ENCODE measurements around the gene TSHZ1.

- TF ChIP-seq, protein P1, sequence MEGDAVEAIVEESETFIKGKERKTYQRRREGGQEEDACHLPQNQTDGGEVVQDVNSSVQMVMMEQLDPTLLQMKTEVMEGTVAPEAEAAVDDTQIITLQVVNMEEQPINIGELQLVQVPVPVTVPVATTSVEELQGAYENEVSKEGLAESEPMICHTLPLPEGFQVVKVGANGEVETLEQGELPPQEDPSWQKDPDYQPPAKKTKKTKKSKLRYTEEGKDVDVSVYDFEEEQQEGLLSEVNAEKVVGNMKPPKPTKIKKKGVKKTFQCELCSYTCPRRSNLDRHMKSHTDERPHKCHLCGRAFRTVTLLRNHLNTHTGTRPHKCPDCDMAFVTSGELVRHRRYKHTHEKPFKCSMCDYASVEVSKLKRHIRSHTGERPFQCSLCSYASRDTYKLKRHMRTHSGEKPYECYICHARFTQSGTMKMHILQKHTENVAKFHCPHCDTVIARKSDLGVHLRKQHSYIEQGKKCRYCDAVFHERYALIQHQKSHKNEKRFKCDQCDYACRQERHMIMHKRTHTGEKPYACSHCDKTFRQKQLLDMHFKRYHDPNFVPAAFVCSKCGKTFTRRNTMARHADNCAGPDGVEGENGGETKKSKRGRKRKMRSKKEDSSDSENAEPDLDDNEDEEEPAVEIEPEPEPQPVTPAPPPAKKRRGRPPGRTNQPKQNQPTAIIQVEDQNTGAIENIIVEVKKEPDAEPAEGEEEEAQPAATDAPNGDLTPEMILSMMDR (IDR thresholded peaks at IDR 0.05 in 8 of 11, conservative IDR thresholded peaks at IDR 0.05 in 3 of 11) = no peak
- TF ChIP-seq POLR2AphosphoS5 (IDR thresholded peaks at IDR 0.05) = no peak
Measured at GRCh38 chr18:75257605-75258004, 47.0 kb downstream of the TSHZ1 start.

Measured in spleen (tissue), 7 donors.